Measurements from ENCODE around the gene MAPK12. TPM values are rescaled to one million over a fixed set of nuclear protein-coding genes. Genes with fewer than 3 reads are reported as not detected.

MAPK12 gene
- total RNA-seq, 2 experiments from 2014 or later: 1.2 to 1.3 TPM

GRCh38 chr22:50208430-50208938 is 53.0 kb downstream of the MAPK12 start:
- Mint-ChIP-seq H3K36me3 (ENCODE audit: low read depth) (peaks cover 54% of the 10 kb centered on the region), H3K9me3 (no peaks in the 10 kb centered on the region), H3K4me1 (ENCODE audit: low read depth) (peaks cover 31% of the 10 kb centered on the region), H3K27me3 (no peaks in the 10 kb centered on the region), H3K27ac (no peak overlapping the region), H3K4me3 (no peak overlapping the region)
- ATAC-seq (ENCODE audit: poor library complexity): no peak
- Histone ChIP-seq H3K27me3 (ENCODE audit: control insufficient read depth in 1 of 2, insufficient read depth in 2 of 2, low read length in 2 of 2) (no peaks in the 10 kb centered on the region), H3K4me3 (ENCODE audit: low read length) (no peak overlapping the region), H3K4me1 (ENCODE audit: insufficient read depth, low read length) (peaks cover 20% of the 10 kb centered on the region), H3K27ac (ENCODE audit: low read depth in 1 of 2, low read length in 2 of 2) (no peak overlapping the region), H3K9me3 (ENCODE audit: control insufficient read depth in 1 of 2, insufficient read depth in 1 of 2, low read length in 2 of 2) (no peaks in the 10 kb centered on the region), H3K36me3 (ENCODE audit: insufficient read depth, low read length) (peaks cover 58% of the 10 kb centered on the region)
- DNase-seq: peak in 1 of 14 experiments; percentile 35
- ChIA-PET CTCF (no interaction called here), POLR2A (interaction anchor here (0.8 to 1.0 kb wide), 2 partner anchors 18 to 36 kb away, joined by 3 to 4 read pairs; no protein-coding TSS in a partner anchor)
- intact Hi-C loops (cut with DNase I, micrococcal nuclease): loop anchor here (2.0 to 10.0 kb wide), 5 partner anchors 18 to 374 kb away; partner anchors contain the start of gene PANX2 (in 1 of the 2)
- TF ChIP-seq CTCF (IDR thresholded peaks at IDR 0.05): no peak

GRCh38 chr22:50207383-50208140 is 53.9 kb downstream of the MAPK12 start:
- peaks cover 49% of the 10 kb centered on the region for H3K36me3 Mint-ChIP-seq (ENCODE audit: low read depth)
- Histone ChIP-seq H3K4me3 (ENCODE audit: low read length) (no peak overlapping the region), H3K27ac (ENCODE audit: low read depth in 1 of 2, low read length in 2 of 2) (no peak overlapping the region), H3K36me3 (ENCODE audit: insufficient read depth, low read length) (peaks cover 54% of the 10 kb centered on the region), H3K27me3 (ENCODE audit: control insufficient read depth in 1 of 2, insufficient read depth in 2 of 2, low read length in 2 of 2) (no peaks in the 10 kb centered on the region), H3K9me3 (ENCODE audit: control insufficient read depth in 1 of 2, insufficient read depth in 1 of 2, low read length in 2 of 2) (no peaks in the 10 kb centered on the region), H3K4me1 (ENCODE audit: insufficient read depth, low read length) (peaks cover 22% of the 10 kb centered on the region)
- no peak for TF ChIP-seq CTCF (IDR thresholded peaks at IDR 0.05)
- intact Hi-C loops (cut with DNase I, micrococcal nuclease): loop anchor here (2.0 to 10.0 kb wide), 5 partner anchors 17 to 373 kb away; partner anchors contain the start of gene PANX2 (in 1 of the 2)
- ChIA-PET POLR2A (interaction anchor here (1.4 to 1.7 kb wide), 2 partner anchors 17 to 20 kb away, joined by 7 to 9 read pairs; no protein-coding TSS in a partner anchor), CTCF (interaction anchor here (1.1 kb wide), 1 partner anchor 59 kb away, joined by 5 read pairs; no protein-coding TSS in a partner anchor)
- DNase-seq (peak in 1 of 14 experiments; percentile 22), ATAC-seq (ENCODE audit: poor library complexity) (no peak)
- H3K27ac Mint-ChIP-seq: no peak overlapping the region
- no peak overlapping the region for H3K4me3 Mint-ChIP-seq
- no peaks in the 10 kb centered on the region for H3K27me3 Mint-ChIP-seq
- peaks cover 30% of the 10 kb centered on the region for H3K4me1 Mint-ChIP-seq (ENCODE audit: low read depth)
- H3K9me3 Mint-ChIP-seq: no peaks in the 10 kb centered on the region

- H3K27ac Mint-ChIP-seq: no peak overlapping the region
- Histone ChIP-seq H3K9me3 (ENCODE audit: control insufficient read depth in 1 of 2, insufficient read depth in 1 of 2, low read length in 2 of 2) (no peaks in the 10 kb centered on the region), H3K4me3 (ENCODE audit: low read length) (no peak overlapping the region), H3K27ac (ENCODE audit: low read depth in 1 of 2, low read length in 2 of 2) (no peak overlapping the region), H3K27me3 (ENCODE audit: control insufficient read depth in 1 of 2, insufficient read depth in 2 of 2, low read length in 2 of 2) (no peaks in the 10 kb centered on the region), H3K4me1 (ENCODE audit: insufficient read depth, low read length) (peaks cover 32% of the 10 kb centered on the region), H3K36me3 (ENCODE audit: insufficient read depth, low read length) (peaks cover 47% of the 10 kb centered on the region)
- POLR2A ChIA-PET: interaction anchor here (1.0 to 1.7 kb wide), 3 partner anchors 15 to 19 kb away, joined by 3 to 9 read pairs (median 7); no protein-coding TSS in a partner anchor
- DNase-seq: no peak
- no peak for ATAC-seq (ENCODE audit: poor library complexity)
- no peaks in the 10 kb centered on the region for H3K9me3 Mint-ChIP-seq
- peaks cover 33% of the 10 kb centered on the region for H3K4me1 Mint-ChIP-seq (ENCODE audit: low read depth)
- no peaks in the 10 kb centered on the region for H3K27me3 Mint-ChIP-seq
- CTCF ChIA-PET: interaction anchor here (0.7 to 1.1 kb wide), 2 partner anchors 58 to 161 kb away, joined by 3 to 5 read pairs; no protein-coding TSS in a partner anchor
- intact Hi-C loops (cut with DNase I, micrococcal nuclease): loop anchor here (5.0 to 10.0 kb wide), 4 partner anchors 34 to 372 kb away; partner anchors contain the start of gene PANX2 (in 1 of the 2)
- peaks cover 48% of the 10 kb centered on the region for H3K36me3 Mint-ChIP-seq (ENCODE audit: low read depth)
- H3K4me3 Mint-ChIP-seq: no peak overlapping the region
- peak; percentile 28 for TF ChIP-seq CTCF (IDR thresholded peaks at IDR 0.05)
These were observed 54.9 kb downstream of the MAPK12 start for GRCh38 chr22:50206599-50206998.
